ENCODE results near the gene EVI5. TPM values are rescaled to one million over a fixed set of nuclear protein-coding genes. Genes with fewer than 3 reads are reported as not detected.

Gene EVI5
- total and polyA plus RNA-seq, 2 experiments from 2014 or later = 24.9 to 29.0 TPM

GRCh38 chr1:92554216-92554615 is 230.7 kb downstream of the EVI5 start:
- Histone ChIP-seq H3K27me3 (no peaks in the 10 kb centered on the region), H3K9me3 (ENCODE audit: low read depth) (no peaks in the 10 kb centered on the region), H3K4me1 (ENCODE audit: insufficient read depth) (no peaks in the 10 kb centered on the region), H3K9me2 (replicated peaks; ENCODE audit: insufficient read depth) (no peaks in the 10 kb centered on the region), H2AFZ (no peak overlapping the region), H3K27ac (no peak overlapping the region), H4K20me1 (ENCODE audit: insufficient read depth, poor library complexity, severe bottlenecking) (no peaks in the 10 kb centered on the region), H3K4me3 (no peak overlapping the region), H3K4me2 (no peak overlapping the region), H3K36me3 (replicated peaks; ENCODE audit: insufficient read depth, low read depth) (no peaks in the 10 kb centered on the region), H3K79me2 (no peaks in the 10 kb centered on the region)
- no peak for DNase-seq (ENCODE audit: low spot score)
- 97% methylated on average over 3 of the region's 3 CpGs for WGBS (ENCODE audit: low lambda C conversion rate, missing lambda C conversion rate)
- TF ChIP-seq EZH2 (IDR thresholded peaks at IDR 0.05; ENCODE audit: borderline replicate concordance) (no peak), EZH2phosphoT487 (IDR thresholded peaks at IDR 0.05; ENCODE audit: low read depth, severe bottlenecking, unreplicated experiment) (no peak), CTCF (IDR thresholded peaks at IDR 0.05; ENCODE audit: poor library complexity) (no peak)

DNA sequence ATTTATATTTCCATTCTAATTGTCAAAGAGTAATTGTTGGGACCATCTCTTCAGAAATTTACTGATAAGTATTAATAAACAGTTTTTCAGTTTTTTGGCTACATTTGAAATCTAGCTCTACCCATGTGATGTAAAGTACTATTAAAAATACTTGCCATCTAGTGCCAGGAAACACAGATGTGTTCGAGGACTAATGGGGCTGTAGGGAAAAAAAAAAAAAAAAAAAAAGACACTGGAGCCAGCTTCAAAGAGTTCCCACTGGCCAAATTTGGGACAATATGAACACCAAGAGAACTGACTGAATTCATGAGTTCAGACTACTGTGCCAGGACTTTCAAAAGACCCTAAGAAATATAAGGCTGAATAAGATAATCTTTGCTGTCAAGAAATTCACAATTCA is 233.0 kb downstream of the EVI5 start:
- H4K20me1 ChIP-seq (ENCODE audit: insufficient read depth, poor library complexity, severe bottlenecking) = no peaks in the 10 kb centered on the region
- no peaks in the 10 kb centered on the region for H3K36me3 ChIP-seq (replicated peaks; ENCODE audit: insufficient read depth, low read depth)
- no peaks in the 10 kb centered on the region for H3K4me1 ChIP-seq (ENCODE audit: insufficient read depth)
- no peaks in the 10 kb centered on the region for H3K79me2 ChIP-seq
- WGBS (ENCODE audit: low lambda C conversion rate, missing lambda C conversion rate) = 79% methylated on average over 1 of the region's 1 CpG
- H3K9me2 ChIP-seq (replicated peaks; ENCODE audit: insufficient read depth) = no peaks in the 10 kb centered on the region
- no peak for DNase-seq (ENCODE audit: low spot score)
- H3K27ac ChIP-seq = no peak overlapping the region
- no peak overlapping the region for H3K4me2 ChIP-seq
- H3K9me3 ChIP-seq (ENCODE audit: low read depth) = no peaks in the 10 kb centered on the region
- TF ChIP-seq EZH2phosphoT487 (IDR thresholded peaks at IDR 0.05; ENCODE audit: low read depth, severe bottlenecking, unreplicated experiment) (no peak), EZH2 (IDR thresholded peaks at IDR 0.05; ENCODE audit: borderline replicate concordance) (no peak)
- no peaks in the 10 kb centered on the region for H3K27me3 ChIP-seq
- H2AFZ ChIP-seq = no peak overlapping the region
- no peak overlapping the region for H3K4me3 ChIP-seq

DNA sequence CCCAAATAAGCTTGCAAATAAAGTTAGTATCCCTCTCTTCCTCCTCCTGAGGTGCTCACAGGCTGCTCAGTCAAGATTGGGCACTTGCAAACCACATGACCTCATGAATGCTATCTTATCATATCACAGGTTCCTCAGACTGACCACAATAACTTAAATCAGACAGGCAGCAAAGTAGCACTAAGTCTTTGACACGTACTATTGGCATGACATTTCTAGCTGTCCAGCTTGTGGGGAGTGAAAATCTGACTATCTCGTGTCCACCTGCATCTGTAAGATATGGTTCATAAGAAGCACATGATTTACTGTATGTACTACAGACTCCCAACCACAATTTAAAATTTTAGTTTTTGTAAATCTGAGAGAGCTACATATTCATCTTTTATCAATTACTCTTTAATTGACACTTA is 240.1 kb downstream of the EVI5 start:
- Histone ChIP-seq H3K79me2 (no peaks in the 10 kb centered on the region), H3K27me3 (no peaks in the 10 kb centered on the region), H3K4me3 (no peak overlapping the region), H3K9me2 (replicated peaks; ENCODE audit: insufficient read depth) (no peaks in the 10 kb centered on the region), H3K9me3 (ENCODE audit: low read depth) (no peaks in the 10 kb centered on the region), H4K20me1 (ENCODE audit: insufficient read depth, poor library complexity, severe bottlenecking) (no peaks in the 10 kb centered on the region), H2AFZ (no peak overlapping the region), H3K27ac (no peak overlapping the region), H3K4me1 (ENCODE audit: insufficient read depth) (no peaks in the 10 kb centered on the region), H3K4me2 (no peak overlapping the region), H3K36me3 (replicated peaks; ENCODE audit: insufficient read depth, low read depth) (no peaks in the 10 kb centered on the region)
- no peak for DNase-seq (ENCODE audit: low spot score)
- no peak for TF ChIP-seq CTCF (IDR thresholded peaks at IDR 0.05; ENCODE audit: poor library complexity)
- no peak for TF ChIP-seq EZH2 (IDR thresholded peaks at IDR 0.05; ENCODE audit: borderline replicate concordance)
- no peak for TF ChIP-seq EZH2phosphoT487 (IDR thresholded peaks at IDR 0.05; ENCODE audit: low read depth, severe bottlenecking, unreplicated experiment)
- 81% methylated on average over 2 of the region's 2 CpGs for WGBS (ENCODE audit: low lambda C conversion rate, missing lambda C conversion rate)

- H3K36me3 ChIP-seq (replicated peaks; ENCODE audit: insufficient read depth, low read depth) = no peaks in the 10 kb centered on the region
- H3K79me2 ChIP-seq = no peaks in the 10 kb centered on the region
Measured at GRCh38 chr1:92543131-92544055, 241.5 kb downstream of the EVI5 start.

More at GRCh38 chr1:92543131-92544055, 241.5 kb downstream of the EVI5 start:
- no peak for DNase-seq (ENCODE audit: low spot score)
- Histone ChIP-seq H3K4me3 (no peak overlapping the region), H3K9me2 (replicated peaks; ENCODE audit: insufficient read depth) (no peaks in the 10 kb centered on the region), H3K27ac (no peak overlapping the region), H4K20me1 (ENCODE audit: insufficient read depth, poor library complexity, severe bottlenecking) (no peaks in the 10 kb centered on the region), H2AFZ (no peak overlapping the region), H3K4me1 (ENCODE audit: insufficient read depth) (no peaks in the 10 kb centered on the region), H3K4me2 (no peak overlapping the region), H3K9me3 (ENCODE audit: low read depth) (no peaks in the 10 kb centered on the region), H3K27me3 (no peaks in the 10 kb centered on the region)
- WGBS (ENCODE audit: low lambda C conversion rate, missing lambda C conversion rate) = 90% methylated on average over 9 of the region's 9 CpGs
- no peak for TF ChIP-seq EZH2 (IDR thresholded peaks at IDR 0.05; ENCODE audit: borderline replicate concordance)
- no peak for TF ChIP-seq EZH2phosphoT487 (IDR thresholded peaks at IDR 0.05; ENCODE audit: low read depth, severe bottlenecking, unreplicated experiment)
- TF ChIP-seq CTCF (IDR thresholded peaks at IDR 0.05; ENCODE audit: poor library complexity) = no peak

Data from hepatocyte (in vitro differentiated cells).